ENCODE data around the gene VPS4B.

VPS4B gene

DNA sequence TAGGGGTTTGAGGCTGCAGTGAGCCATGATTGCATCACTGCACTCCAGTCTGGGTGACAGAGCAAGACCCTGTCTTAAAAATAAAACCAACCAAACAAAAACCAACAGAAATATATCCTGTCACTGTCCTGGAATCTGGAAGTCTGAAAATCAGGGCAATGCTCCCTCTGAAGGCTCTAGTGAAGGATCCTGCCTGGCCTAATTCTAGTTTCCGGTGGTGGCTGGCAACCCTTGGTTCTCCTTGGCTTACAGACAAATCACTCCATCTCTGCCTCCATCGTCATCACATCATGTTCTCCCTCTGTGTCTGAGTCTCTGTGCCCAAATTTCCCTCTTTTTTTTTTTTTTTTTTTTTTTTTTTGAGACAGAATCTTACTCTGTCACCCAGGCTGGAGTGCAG is 15.9 kb upstream of the VPS4B start:
- TF ChIP-seq, protein P1, sequence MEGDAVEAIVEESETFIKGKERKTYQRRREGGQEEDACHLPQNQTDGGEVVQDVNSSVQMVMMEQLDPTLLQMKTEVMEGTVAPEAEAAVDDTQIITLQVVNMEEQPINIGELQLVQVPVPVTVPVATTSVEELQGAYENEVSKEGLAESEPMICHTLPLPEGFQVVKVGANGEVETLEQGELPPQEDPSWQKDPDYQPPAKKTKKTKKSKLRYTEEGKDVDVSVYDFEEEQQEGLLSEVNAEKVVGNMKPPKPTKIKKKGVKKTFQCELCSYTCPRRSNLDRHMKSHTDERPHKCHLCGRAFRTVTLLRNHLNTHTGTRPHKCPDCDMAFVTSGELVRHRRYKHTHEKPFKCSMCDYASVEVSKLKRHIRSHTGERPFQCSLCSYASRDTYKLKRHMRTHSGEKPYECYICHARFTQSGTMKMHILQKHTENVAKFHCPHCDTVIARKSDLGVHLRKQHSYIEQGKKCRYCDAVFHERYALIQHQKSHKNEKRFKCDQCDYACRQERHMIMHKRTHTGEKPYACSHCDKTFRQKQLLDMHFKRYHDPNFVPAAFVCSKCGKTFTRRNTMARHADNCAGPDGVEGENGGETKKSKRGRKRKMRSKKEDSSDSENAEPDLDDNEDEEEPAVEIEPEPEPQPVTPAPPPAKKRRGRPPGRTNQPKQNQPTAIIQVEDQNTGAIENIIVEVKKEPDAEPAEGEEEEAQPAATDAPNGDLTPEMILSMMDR (conservative IDR thresholded peaks at IDR 0.05; ENCODE audit: control insufficient read depth, insufficient read depth, low read depth, low read length): no peak
- no peak overlapping the region for H3K4me3 ChIP-seq (ENCODE audit: control insufficient read depth, low read depth, low read length)
- DNase-seq (ENCODE audit: low read depth): peak; percentile 40

DNA sequence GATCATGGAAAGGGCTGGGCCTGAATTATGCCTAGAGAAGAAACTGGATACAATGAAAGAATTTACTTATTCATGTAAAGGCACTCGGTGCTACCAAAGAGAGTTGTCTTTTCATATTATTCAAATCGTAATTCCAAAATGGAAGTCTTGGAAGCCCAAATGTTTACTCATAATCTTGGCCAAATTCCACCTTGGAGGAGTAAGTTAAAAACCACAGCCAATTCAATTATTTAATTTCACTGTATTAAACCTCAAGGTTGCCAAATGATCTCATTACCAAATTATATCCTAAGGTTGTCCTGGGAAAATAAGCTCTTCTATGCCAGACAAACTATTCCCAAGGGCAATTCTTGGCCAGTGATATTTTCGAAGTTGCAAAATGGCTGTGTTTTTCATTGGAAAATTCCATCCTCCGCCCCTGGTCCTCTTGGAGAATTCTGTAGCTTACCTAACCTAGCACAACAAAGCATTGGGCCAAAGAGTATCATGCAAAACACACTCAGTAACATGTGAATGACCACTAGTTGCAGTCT is 11.1 kb upstream of the VPS4B start:
- H3K4me3 ChIP-seq (ENCODE audit: control insufficient read depth, low read depth, low read length): no peak overlapping the region
- peak; percentile 89 for DNase-seq (ENCODE audit: low read depth)
- TF ChIP-seq, protein P1 (conservative IDR thresholded peaks at IDR 0.05; ENCODE audit: control insufficient read depth, insufficient read depth, low read depth, low read length): no peak

DNA sequence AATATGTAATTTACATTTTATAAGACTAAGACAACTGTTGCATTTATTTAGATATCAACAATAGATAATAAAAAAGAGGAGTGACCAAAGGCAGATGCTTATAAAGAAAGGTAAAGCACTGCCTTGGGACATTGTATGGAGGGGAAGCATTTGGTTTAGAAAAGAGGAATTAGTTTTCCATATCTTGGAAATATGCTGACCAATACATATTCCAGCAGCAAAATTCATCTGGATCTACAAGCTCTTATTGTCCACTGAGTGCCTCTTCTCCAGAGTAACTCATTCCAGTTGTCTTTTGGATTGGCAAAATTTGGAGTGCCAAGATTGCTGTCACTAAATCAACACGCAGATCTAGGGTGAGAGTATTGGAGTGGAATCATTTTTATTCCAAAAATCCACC is 8.9 kb upstream of the VPS4B start:
- H3K4me3 ChIP-seq (ENCODE audit: control insufficient read depth, low read depth, low read length): no peak overlapping the region
- no peak for DNase-seq (ENCODE audit: low read depth)
- TF ChIP-seq, protein P1 (conservative IDR thresholded peaks at IDR 0.05; ENCODE audit: control insufficient read depth, insufficient read depth, low read depth, low read length): no peak

DNA sequence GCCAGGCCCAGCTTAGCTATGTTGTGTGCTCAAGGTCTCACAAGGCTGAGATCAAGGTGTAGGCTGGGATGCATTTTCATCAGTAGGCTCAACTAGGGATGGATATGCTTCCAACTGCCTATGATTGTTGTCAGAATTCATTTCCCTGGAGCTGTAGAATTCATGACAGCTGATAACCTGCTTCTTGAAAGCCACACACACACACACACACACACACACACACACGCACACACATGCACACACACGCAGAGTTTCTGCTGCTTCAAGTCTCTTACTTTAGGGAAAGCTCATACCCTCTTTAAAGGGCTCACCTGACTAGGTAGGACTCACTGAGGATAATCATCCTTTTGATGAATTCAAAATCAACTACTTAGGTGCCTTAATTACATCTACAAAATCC is 8.2 kb upstream of the VPS4B start:
- H3K4me3 ChIP-seq (ENCODE audit: control insufficient read depth, low read depth, low read length): no peak overlapping the region
- DNase-seq (ENCODE audit: low read depth): no peak
- TF ChIP-seq, protein P1 (conservative IDR thresholded peaks at IDR 0.05; ENCODE audit: control insufficient read depth, insufficient read depth, low read depth, low read length): no peak

DNA sequence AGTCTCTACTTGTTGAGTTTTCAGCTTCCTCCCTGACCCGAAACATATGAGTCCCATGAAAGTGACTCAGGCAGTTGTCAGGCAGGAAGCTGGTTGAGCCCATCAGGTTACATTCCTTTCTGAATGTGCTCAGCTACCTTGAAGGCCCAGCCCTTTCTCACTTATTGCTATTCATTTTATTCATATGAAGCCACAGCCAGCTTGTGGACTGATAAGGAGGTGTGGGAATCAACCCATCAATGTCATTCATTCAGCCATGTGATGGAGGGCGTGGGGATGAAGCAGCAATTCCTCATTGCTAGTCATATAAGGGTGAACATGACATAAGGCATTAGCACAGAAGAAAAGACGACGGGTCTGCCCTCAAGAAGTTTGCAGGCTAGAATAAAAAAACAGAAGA is 5.3 kb upstream of the VPS4B start:
- no peak overlapping the region for H3K4me3 ChIP-seq (ENCODE audit: control insufficient read depth, low read depth, low read length)
- DNase-seq (ENCODE audit: low read depth): no peak
- TF ChIP-seq, protein P1 (conservative IDR thresholded peaks at IDR 0.05; ENCODE audit: control insufficient read depth, insufficient read depth, low read depth, low read length): no peak

DNA sequence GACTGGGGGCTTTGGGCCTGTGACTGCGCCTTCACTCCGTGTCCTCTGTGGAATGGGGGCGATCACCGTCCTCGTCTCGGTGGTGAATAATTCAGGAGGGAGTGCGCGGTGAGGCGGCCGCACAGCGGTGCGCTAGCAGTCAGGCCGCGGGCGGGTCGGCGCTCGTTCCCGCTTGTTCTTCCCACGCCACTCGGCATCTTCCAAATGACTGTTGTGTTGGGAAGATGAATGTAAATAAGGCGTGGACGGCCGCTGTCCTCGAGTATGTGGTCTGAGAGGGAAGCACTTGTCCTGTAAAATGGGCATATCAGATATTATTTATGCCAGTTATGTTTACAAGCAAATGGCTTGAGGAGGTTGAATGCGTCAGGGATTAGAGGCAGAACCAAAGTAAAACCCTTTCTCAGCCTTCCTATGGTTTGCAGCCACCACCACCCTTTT is 608 bp upstream of the VPS4B start:
- H3K4me3 ChIP-seq (ENCODE audit: control insufficient read depth, low read depth, low read length): peak overlapping the region; percentile 82
- DNase-seq (ENCODE audit: low read depth): no peak
- TF ChIP-seq, protein P1 (conservative IDR thresholded peaks at IDR 0.05; ENCODE audit: control insufficient read depth, insufficient read depth, low read depth, low read length): no peak

DNA sequence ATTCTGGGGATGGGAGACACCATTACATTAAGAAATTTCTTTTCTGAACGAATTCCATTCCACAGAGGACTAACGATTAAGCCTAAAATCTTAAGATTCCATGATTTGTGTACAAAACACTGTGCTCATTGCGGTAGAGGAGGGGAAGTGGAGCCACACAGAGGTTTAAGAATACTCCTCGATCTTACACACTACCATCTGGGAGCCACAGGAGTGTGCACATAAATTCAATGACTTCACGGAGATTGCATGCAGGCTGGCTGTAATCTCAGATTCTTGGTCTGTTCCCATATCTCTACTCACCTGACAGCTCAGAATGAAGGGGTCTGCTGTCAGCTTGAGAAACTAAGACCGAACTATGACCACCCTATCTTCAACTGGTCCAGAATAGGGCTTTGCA is 762 bp downstream of the VPS4B start:
- peak overlapping the region; percentile 82 for H3K4me3 ChIP-seq (ENCODE audit: control insufficient read depth, low read depth, low read length)
- TF ChIP-seq, protein P1 (conservative IDR thresholded peaks at IDR 0.05; ENCODE audit: control insufficient read depth, insufficient read depth, low read depth, low read length): no peak
- no peak for DNase-seq (ENCODE audit: low read depth)
